Activated naive CD4-positive, alpha-beta T cell treated with anti-CD3 and anti-CD28 coated beads for 36 hours (primary cell): ENCODE measurements around the gene CDH12. TPM values are rescaled to one million over a fixed set of nuclear protein-coding genes. Genes with fewer than 3 reads are reported as not detected.
"Not testable (repeated sequence)": the region's sequence is repeated elsewhere in the genome, so short reads cannot be mapped to it uniquely, and the experiment has no call there.

ENCODE experiments used
- CTCF ChIA-PET: fragments of 350-600 bp; sonication (Branson Sonifier 250); formaldehyde crosslinking; loops from one replicate; lab custom pipeline; 2021; ENCODE audit warnings: antibody characterized with exemption; lab: Charles Lee
- DNase-seq: peaks from one replicate; pipeline ENCODE4 v3.0.0-alpha.2; 2020
- H3K27ac Mint-ChIP-seq: one replicate; pipeline ENCODE4 v1.8.0; 2021; ENCODE audit warnings: mild to moderate bottlenecking, mixed read lengths
- H3K27me3 Mint-ChIP-seq: one replicate; pipeline ENCODE4 v1.8.0; 2021; ENCODE audit warnings: low read depth, mixed read lengths
- H3K36me3 Mint-ChIP-seq: one replicate; pipeline ENCODE4 v1.8.0; 2021; ENCODE audit warnings: low read depth, mixed read lengths
- H3K4me1 Mint-ChIP-seq: one replicate; pipeline ENCODE4 v1.8.0; 2021; ENCODE audit warnings: low read depth, mixed read lengths
- H3K4me3 Mint-ChIP-seq: one replicate; pipeline ENCODE4 v1.8.0; 2021; ENCODE audit warnings: mild to moderate bottlenecking, moderate library complexity, mixed read lengths
- H3K9me3 Mint-ChIP-seq: one replicate; pipeline ENCODE4 v1.8.0; 2021; ENCODE audit warnings: mixed read lengths
- intact Hi-C: fragments of 100-400 bp; cut with micrococcal nuclease; formaldehyde crosslinking; loops from one replicate; pipeline ENCODE4 v1.15.1; 2023
- total RNA-seq, 2 experiments: library from RNA; stranded (reverse); gene quantifications; one replicate each; pipeline ENCODE4 v1.2.3, GENCODE V29; 2021

Gene CDH12
- total RNA-seq, 2 experiments from 2014 or later = not detected

DNA sequence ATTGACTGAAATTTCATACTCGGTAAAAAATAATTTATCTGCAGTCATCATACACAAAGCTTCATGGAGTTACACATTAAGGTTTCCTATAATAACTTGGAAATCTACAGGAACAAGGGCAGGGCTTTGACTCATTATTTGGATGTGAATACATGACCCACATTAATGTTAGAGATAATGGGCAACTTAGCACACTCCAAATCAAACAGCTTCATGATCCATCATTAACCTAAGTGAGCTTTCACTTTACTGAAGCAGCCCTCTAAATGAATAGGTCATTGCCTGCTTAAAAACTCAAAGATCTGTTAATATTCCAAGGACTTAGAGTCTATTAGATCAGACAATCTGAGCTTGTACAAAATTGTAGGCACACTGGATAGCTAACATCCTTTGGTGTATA is 9.0 kb downstream of the CDH12 start:
- H3K27me3 Mint-ChIP-seq = no peaks in the 10 kb centered on the region
- no peaks in the 10 kb centered on the region for H3K36me3 Mint-ChIP-seq
- H3K4me3 Mint-ChIP-seq = no peak overlapping the region
- intact Hi-C loops = no loop called here
- no peaks in the 10 kb centered on the region for H3K4me1 Mint-ChIP-seq
- DNase-seq = no peak
- CTCF ChIA-PET = no interaction called here
- H3K9me3 Mint-ChIP-seq = peaks cover 12% of the 10 kb centered on the region
- no peak overlapping the region for H3K27ac Mint-ChIP-seq

DNA sequence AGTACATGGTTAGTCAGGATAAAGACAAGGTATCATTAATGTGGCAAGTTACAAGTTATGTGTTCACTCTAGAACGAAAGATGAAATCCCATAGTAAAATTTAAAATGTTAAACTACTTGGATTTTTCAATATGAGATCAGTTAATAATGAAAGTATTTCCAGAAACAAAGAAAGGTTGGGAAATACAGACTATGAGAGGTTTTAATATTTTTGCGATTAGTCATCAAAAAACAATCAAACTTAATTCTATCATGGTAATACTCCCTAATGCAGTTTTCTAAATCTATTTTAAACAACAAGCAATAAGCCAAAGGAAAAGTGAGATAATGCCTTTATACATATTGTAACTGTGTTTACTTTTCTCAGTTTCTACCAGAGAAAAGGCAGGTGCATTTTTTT is 10.6 kb downstream of the CDH12 start:
- Mint-ChIP-seq H3K4me3 (no peak overlapping the region), H3K4me1 (no peaks in the 10 kb centered on the region), H3K9me3 (peaks cover 12% of the 10 kb centered on the region), H3K27ac (no peak overlapping the region), H3K27me3 (no peaks in the 10 kb centered on the region), H3K36me3 (no peaks in the 10 kb centered on the region)
- DNase-seq = no peak
- CTCF ChIA-PET = no interaction called here
- intact Hi-C loops = no loop called here

DNA sequence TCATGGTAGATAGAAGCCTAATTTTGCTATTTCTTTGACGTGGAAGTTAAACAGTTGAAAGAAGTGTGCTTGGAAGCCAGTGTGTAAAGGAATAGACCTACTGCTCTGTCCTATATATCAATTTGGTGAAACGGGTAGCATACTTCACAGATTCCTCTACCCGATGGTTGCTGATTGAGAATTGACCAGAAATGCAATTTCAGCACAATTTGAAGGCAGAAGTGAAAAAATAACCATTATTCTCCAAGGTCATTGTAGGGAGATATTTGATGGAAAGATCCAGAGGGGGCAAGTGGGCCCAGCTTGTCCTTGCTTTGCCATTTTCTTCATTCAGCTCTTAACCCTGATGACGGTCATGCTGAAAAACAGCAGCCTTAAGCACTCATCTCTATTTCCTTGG is 15.3 kb downstream of the CDH12 start:
- CTCF ChIA-PET = no interaction called here
- no peaks in the 10 kb centered on the region for H3K4me1 Mint-ChIP-seq
- H3K4me3 Mint-ChIP-seq = no peak overlapping the region
- H3K36me3 Mint-ChIP-seq = no peaks in the 10 kb centered on the region
- intact Hi-C loops = no loop called here
- H3K9me3 Mint-ChIP-seq = peaks cover 14% of the 10 kb centered on the region
- H3K27me3 Mint-ChIP-seq = no peaks in the 10 kb centered on the region
- no peak for DNase-seq
- no peak overlapping the region for H3K27ac Mint-ChIP-seq

DNA sequence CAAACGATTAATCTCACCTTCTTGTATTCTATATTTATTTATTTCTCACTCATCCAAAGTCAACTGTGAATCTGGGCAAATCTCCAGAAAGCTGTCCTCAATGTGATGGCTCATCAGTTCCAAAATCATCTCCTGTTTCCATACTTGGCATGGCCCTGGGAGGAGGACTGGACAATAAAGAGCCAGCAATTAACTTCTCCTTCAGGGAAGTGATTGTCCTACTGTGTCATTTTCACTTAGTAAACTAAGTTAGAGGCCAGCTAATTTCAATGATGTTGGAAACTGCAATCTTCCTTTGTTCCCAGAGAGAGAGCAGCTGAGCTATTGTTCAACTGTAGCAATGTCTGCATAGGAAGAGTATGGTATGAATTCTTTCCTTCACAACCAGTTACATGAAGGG is 17.5 kb downstream of the CDH12 start:
- intact Hi-C loops = no loop called here
- no peak overlapping the region for H3K4me3 Mint-ChIP-seq
- CTCF ChIA-PET = interaction anchor here (0.5 kb wide), 1 partner anchor 146 kb away, joined by 3 read pairs; no protein-coding TSS in a partner anchor

DNA sequence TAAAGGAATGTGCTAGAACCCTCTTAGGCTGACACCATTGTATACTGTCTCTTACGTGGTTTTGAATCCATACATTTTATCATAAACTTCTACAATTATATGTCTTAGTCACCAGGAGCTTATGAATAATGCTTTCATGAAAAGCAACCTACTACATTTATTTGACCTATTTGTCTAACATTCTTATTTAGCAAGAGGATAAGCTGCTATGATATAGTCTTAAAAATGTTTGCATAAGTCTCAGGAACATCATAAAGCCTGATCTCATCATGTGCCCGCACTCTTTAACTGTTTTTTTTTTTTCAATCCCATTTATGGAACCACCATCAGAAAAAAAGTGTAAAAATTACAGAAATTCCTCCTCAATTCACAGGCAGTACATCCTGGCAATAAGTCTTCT is 59.7 kb downstream of the CDH12 start:
- H3K4me3 Mint-ChIP-seq = no peak overlapping the region
- peaks cover 2% of the 10 kb centered on the region for H3K9me3 Mint-ChIP-seq
- no peaks in the 10 kb centered on the region for H3K27me3 Mint-ChIP-seq
- CTCF ChIA-PET = no interaction called here
- no peaks in the 10 kb centered on the region for H3K36me3 Mint-ChIP-seq
- no peak overlapping the region for H3K27ac Mint-ChIP-seq
- intact Hi-C loops = no loop called here
- no peaks in the 10 kb centered on the region for H3K4me1 Mint-ChIP-seq
- DNase-seq = no peak

More for the DNA sequence above, 17.5 kb downstream of the CDH12 start:
- no peak for DNase-seq
- Mint-ChIP-seq H3K27ac (no peak overlapping the region), H3K27me3 (no peaks in the 10 kb centered on the region), H3K36me3 (no peaks in the 10 kb centered on the region), H3K4me1 (no peaks in the 10 kb centered on the region), H3K9me3 (peaks cover 10% of the 10 kb centered on the region)

DNA sequence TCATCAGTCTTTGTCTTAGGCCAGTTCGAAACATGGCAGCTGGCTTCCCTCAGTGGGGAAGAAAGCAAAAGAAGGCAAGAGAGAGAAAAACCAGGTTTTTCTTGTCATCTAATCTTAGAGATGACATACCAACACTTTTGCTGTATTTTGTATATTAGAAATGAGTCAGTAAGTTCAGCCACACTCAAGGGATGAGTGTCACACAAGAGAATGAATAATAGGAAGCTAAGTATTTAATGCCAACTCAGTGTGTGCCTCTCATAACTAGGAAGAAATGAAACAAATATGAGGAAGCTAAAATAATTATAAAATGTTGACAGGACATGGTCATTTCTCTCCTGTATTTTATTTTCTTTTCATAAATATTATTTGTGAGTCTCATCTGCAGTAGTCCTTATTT is 65.3 kb downstream of the CDH12 start:
- Mint-ChIP-seq H3K9me3 (peaks cover 9% of the 10 kb centered on the region), H3K27ac (no peak overlapping the region), H3K4me3 (no peak overlapping the region), H3K27me3 (no peaks in the 10 kb centered on the region), H3K36me3 (no peaks in the 10 kb centered on the region), H3K4me1 (no peaks in the 10 kb centered on the region)
- intact Hi-C loops = no loop called here
- CTCF ChIA-PET = no interaction called here
- DNase-seq = no peak

DNA sequence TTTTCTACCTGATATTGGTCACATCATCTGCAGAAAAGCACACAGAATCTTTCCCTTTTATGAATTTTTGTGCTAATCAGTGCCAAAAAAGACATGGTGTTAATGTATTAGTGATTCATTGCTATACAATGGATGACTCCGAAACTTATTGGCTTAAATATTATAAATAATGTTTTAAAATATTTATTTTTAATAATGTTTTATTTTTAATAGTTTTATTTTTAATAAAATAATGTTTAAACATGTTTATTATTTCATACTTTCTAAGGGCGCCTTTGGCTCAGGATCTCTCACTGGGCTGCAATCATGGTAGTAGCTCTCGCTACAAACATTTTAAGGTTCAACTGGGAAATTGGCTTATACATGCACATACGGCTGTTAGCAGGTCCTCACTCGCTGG is 65.7 kb downstream of the CDH12 start:
- H3K9me3 Mint-ChIP-seq = peaks cover 9% of the 10 kb centered on the region
- DNase-seq = no peak
- intact Hi-C loops = no loop called here
- no peak overlapping the region for H3K4me3 Mint-ChIP-seq
- no peaks in the 10 kb centered on the region for H3K4me1 Mint-ChIP-seq
- H3K27ac Mint-ChIP-seq = no peak overlapping the region
- CTCF ChIA-PET = no interaction called here
- no peaks in the 10 kb centered on the region for H3K36me3 Mint-ChIP-seq
- no peaks in the 10 kb centered on the region for H3K27me3 Mint-ChIP-seq

DNA sequence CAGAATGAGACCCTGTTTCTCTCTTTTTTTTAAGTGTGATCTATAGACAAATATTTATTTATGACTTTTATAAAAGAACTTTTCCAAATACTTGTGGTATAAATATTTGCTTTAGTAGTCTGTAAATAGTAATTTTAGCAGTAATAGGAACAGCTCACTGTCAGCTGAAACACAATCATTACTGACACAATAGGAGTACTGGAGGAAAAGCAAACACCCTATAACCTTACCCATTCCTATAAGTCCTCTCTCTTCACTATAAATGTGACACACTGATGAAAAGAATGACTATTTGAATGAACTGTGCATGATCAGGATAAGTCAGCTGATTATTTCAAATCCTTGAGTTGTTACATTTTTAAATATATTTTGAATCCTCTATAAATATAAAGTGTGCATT is 72.4 kb downstream of the CDH12 start:
- no peaks in the 10 kb centered on the region for H3K4me1 Mint-ChIP-seq
- no peak overlapping the region for H3K27ac Mint-ChIP-seq
- H3K27me3 Mint-ChIP-seq = no peaks in the 10 kb centered on the region
- intact Hi-C loops = no loop called here
- peaks cover 11% of the 10 kb centered on the region for H3K9me3 Mint-ChIP-seq
- CTCF ChIA-PET = no interaction called here
- no peak for DNase-seq
- H3K36me3 Mint-ChIP-seq = no peaks in the 10 kb centered on the region
- H3K4me3 Mint-ChIP-seq = no peak overlapping the region

DNA sequence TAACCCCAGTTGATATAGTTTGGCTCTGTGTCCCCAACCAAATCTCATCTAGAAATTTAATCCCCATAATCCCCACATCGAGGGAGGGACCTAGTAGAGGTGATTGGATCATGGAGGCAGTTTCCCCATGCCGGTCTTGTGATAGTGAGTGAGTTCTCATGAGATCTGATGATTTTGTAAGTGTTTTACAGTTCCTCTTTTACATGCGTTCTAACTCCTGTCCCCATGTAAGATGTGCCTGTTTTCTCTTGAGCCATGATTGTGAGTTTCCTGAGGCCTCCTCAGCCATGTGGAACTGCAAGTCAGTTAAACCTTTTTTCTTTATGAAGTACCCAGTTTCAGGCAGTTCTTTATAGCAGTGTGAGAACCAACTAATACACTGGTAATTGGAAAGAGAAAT is 73.6 kb downstream of the CDH12 start:
- H3K27ac Mint-ChIP-seq = no peak overlapping the region
- H3K27me3 Mint-ChIP-seq = no peaks in the 10 kb centered on the region
- H3K36me3 Mint-ChIP-seq = no peaks in the 10 kb centered on the region
- H3K4me3 Mint-ChIP-seq = no peak overlapping the region
- H3K4me1 Mint-ChIP-seq = no peaks in the 10 kb centered on the region
- H3K9me3 Mint-ChIP-seq = peaks cover 13% of the 10 kb centered on the region
- no peak for DNase-seq
- CTCF ChIA-PET = no interaction called here
- intact Hi-C loops = no loop called here

DNA sequence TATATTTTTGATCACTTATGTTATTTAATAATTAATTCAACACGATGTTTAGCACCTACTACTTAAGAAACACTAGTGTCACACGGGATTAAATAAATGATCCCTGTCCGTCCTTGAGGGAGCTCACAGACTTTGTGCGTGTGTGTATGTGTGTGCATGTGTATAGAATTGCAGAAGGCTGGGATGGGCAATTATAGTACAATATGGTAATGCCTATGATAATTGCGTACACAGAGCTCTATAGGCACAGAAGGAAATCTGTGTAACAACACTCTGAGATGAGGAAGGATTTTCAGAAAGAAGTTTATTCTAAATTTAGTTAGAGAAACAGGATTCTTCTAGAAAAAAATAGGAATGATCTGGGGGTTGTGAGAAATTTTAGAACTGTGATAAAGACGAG is 76.9 kb downstream of the CDH12 start:
- H3K36me3 Mint-ChIP-seq = no peaks in the 10 kb centered on the region
- CTCF ChIA-PET = no interaction called here
- no peak overlapping the region for H3K27ac Mint-ChIP-seq
- no peaks in the 10 kb centered on the region for H3K4me1 Mint-ChIP-seq
- intact Hi-C loops = no loop called here
- peaks cover 14% of the 10 kb centered on the region for H3K9me3 Mint-ChIP-seq
- H3K4me3 Mint-ChIP-seq = no peak overlapping the region
- H3K27me3 Mint-ChIP-seq = no peaks in the 10 kb centered on the region
- no peak for DNase-seq

DNA sequence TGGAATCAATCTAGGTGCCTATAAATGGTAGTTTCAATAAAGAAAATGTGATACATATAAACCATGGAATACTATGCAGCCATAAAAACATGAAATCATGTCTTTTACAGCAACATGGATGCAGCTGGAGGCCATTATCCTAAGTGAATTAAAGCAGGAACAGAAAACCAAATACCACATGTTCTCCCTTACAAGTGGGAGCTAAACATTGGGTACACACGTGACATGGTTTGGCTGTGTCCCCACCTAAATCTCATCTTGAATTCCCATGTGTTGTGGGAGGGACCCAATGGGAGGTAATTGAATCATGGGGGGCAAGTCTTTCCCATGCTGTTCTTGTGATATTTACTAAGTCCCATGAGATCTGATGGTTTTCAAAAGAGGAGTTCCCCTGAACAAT is 78.9 kb downstream of the CDH12 start:
- H3K9me3 Mint-ChIP-seq, CTCF ChIA-PET, H3K4me3 Mint-ChIP-seq, H3K4me1 Mint-ChIP-seq, H3K27ac Mint-ChIP-seq, H3K27me3 Mint-ChIP-seq, intact Hi-C loops, DNase-seq, H3K36me3 Mint-ChIP-seq: not testable (repeated sequence)

DNA sequence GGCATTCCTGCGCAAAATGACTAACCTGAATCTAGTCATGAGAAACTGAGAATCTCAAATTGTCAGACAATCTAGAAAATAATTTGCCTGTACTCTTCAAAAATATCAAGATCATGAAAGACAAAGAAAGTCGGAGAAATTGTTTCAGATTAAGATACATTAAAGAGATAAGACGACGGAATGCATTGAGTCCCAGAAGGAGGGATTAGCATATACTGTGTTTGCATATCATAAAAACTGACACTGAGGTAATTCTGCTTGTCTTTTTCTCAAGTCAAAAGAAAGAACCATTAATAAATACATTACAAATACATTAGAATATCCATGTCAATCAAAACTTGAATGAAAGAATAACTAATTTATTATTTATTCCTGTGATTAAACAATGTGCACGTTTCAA is 88.4 kb downstream of the CDH12 start:
- CTCF ChIA-PET = no interaction called here
- no peak overlapping the region for H3K27ac Mint-ChIP-seq
- no peak for DNase-seq
- no peaks in the 10 kb centered on the region for H3K4me1 Mint-ChIP-seq
- no peaks in the 10 kb centered on the region for H3K36me3 Mint-ChIP-seq
- no peaks in the 10 kb centered on the region for H3K27me3 Mint-ChIP-seq
- intact Hi-C loops = no loop called here
- H3K9me3 Mint-ChIP-seq = peaks cover 4% of the 10 kb centered on the region
- no peak overlapping the region for H3K4me3 Mint-ChIP-seq

DNA sequence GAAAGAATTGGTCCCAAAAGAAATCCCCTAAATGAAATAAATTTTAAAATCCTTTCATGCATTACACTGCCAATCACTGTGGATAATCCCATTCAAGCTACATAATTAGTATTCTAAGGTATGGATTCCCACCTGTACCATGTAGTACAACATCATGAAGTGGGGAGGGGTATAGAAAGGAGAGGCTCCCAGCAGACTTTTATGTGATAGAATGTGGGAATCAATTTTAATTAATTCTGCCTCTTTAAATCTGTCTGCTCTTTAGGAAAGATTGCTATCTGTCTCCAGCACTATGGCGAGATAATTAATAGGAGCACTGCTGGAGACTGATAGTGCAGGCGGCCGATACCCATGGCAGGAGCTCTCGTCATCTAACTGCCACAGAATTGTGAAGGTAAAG is 95.4 kb downstream of the CDH12 start:
- no peak overlapping the region for H3K4me3 Mint-ChIP-seq
- no peak for DNase-seq
- H3K27me3 Mint-ChIP-seq = no peaks in the 10 kb centered on the region
- CTCF ChIA-PET = no interaction called here
- H3K9me3 Mint-ChIP-seq = peaks cover 9% of the 10 kb centered on the region
- intact Hi-C loops = no loop called here
- H3K27ac Mint-ChIP-seq = no peak overlapping the region
- H3K4me1 Mint-ChIP-seq = no peaks in the 10 kb centered on the region
- no peaks in the 10 kb centered on the region for H3K36me3 Mint-ChIP-seq

DNA sequence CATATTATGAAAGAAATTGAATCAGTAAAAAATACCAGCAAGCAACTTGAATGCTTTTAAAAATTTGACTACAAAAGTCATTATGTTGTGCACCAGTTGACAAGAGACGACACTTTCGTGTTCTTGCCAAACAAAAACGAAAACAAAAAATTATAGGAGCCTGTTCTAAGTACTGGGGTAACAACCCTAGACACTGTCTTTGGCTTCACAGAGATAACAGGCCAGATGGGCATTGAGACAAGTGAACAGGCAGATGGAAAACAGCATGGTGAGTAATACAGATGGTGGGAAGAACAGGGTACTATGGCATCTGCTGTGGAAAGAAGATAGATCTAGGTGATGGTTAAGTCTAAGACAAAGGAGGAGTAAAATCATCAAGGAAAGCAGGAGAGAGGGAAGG is 99.0 kb downstream of the CDH12 start:
- intact Hi-C loops = no loop called here
- no peak overlapping the region for H3K4me3 Mint-ChIP-seq

More for the DNA sequence above, 99.0 kb downstream of the CDH12 start:
- H3K27ac Mint-ChIP-seq = no peak overlapping the region
- H3K36me3 Mint-ChIP-seq = no peaks in the 10 kb centered on the region
- H3K4me1 Mint-ChIP-seq = no peaks in the 10 kb centered on the region
- no peak for DNase-seq
- CTCF ChIA-PET = no interaction called here
- H3K9me3 Mint-ChIP-seq = peaks cover 7% of the 10 kb centered on the region
- no peaks in the 10 kb centered on the region for H3K27me3 Mint-ChIP-seq
